ENCODE measurements around the gene CDH20.

CDH20 gene

GRCh38 chr18:61333271-61333745 is at the start of gene CDH20:
CDH20 (plus strand) TSS chr18:61333430.
- no peak for DNase-seq (ENCODE audit: low spot score)

GRCh38 chr18:61284039-61284438 is 49.2 kb upstream of the CDH20 start:
- DNase-seq (ENCODE audit: low spot score): no peak

- DNase-seq (ENCODE audit: low spot score): no peak
Observed at GRCh38 chr18:61285777-61286176, 47.5 kb upstream of the CDH20 start.

- DNase-seq (ENCODE audit: low spot score): no peak
Observed at GRCh38 chr18:61286867-61287266, 46.4 kb upstream of the CDH20 start.

GRCh38 chr18:61290616-61291015 is 42.6 kb upstream of the CDH20 start:
- no peak for DNase-seq (ENCODE audit: low spot score)

GRCh38 chr18:61292280-61293035 is 40.8 kb upstream of the CDH20 start:
- DNase-seq (ENCODE audit: low spot score): no peak

GRCh38 chr18:61295153-61295552 is 38.1 kb upstream of the CDH20 start:
- no peak for DNase-seq (ENCODE audit: low spot score)

- DNase-seq (ENCODE audit: low spot score): no peak
Observed at GRCh38 chr18:61308004-61308403, 25.2 kb upstream of the CDH20 start.

GRCh38 chr18:61308795-61309393 is 24.3 kb upstream of the CDH20 start:
- DNase-seq (ENCODE audit: low spot score): no peak

- DNase-seq (ENCODE audit: low spot score): peak; percentile 35
Observed at GRCh38 chr18:61322265-61322873, 10.9 kb upstream of the CDH20 start.

- DNase-seq (ENCODE audit: low spot score): no peak
Observed at GRCh38 chr18:61323951-61324350, 9.3 kb upstream of the CDH20 start.

- DNase-seq (ENCODE audit: low spot score): no peak
Observed at GRCh38 chr18:61326407-61326806, 6.8 kb upstream of the CDH20 start.

- DNase-seq (ENCODE audit: low spot score): no peak
Observed at GRCh38 chr18:61329398-61329797, 3.8 kb upstream of the CDH20 start.

- no peak for DNase-seq (ENCODE audit: low spot score)
Observed at GRCh38 chr18:61331051-61331450, 2.2 kb upstream of the CDH20 start.

GRCh38 chr18:61333746-61334490 is 688 bp downstream of the CDH20 start:
- no peak for DNase-seq (ENCODE audit: low spot score)

- no peak for DNase-seq (ENCODE audit: low spot score)
Observed at GRCh38 chr18:61334491-61334850, 1.2 kb downstream of the CDH20 start.

- no peak for DNase-seq (ENCODE audit: low spot score)
Observed at GRCh38 chr18:61334951-61335683, 1.9 kb downstream of the CDH20 start.

- no peak for DNase-seq (ENCODE audit: low spot score)
Observed at GRCh38 chr18:61335684-61336555, 2.7 kb downstream of the CDH20 start.

- no peak for DNase-seq (ENCODE audit: low spot score)
Observed at GRCh38 chr18:61336766-61337165, 3.5 kb downstream of the CDH20 start.

GRCh38 chr18:61337527-61337926 is 4.3 kb downstream of the CDH20 start:
- no peak for DNase-seq (ENCODE audit: low spot score)

GRCh38 chr18:61340148-61340547 is 6.9 kb downstream of the CDH20 start:
- no peak for DNase-seq (ENCODE audit: low spot score)
